HG03565 (cell line): ENCODE data around the gene TBX1.
"Not testable (repeated sequence)": the region's sequence is repeated elsewhere in the genome, so short reads cannot be mapped to it uniquely, and the experiment has no call there.

Source experiments
- ATAC-seq: cut with Tn5 transposase; IDR thresholded peaks from one replicate; pipeline ENCODE4 v1.9.1; 2021; ENCODE audit warnings: mild to moderate bottlenecking, moderate library complexity; ENCODE audit not compliant: unreplicated experiment

TBX1 gene

DNA sequence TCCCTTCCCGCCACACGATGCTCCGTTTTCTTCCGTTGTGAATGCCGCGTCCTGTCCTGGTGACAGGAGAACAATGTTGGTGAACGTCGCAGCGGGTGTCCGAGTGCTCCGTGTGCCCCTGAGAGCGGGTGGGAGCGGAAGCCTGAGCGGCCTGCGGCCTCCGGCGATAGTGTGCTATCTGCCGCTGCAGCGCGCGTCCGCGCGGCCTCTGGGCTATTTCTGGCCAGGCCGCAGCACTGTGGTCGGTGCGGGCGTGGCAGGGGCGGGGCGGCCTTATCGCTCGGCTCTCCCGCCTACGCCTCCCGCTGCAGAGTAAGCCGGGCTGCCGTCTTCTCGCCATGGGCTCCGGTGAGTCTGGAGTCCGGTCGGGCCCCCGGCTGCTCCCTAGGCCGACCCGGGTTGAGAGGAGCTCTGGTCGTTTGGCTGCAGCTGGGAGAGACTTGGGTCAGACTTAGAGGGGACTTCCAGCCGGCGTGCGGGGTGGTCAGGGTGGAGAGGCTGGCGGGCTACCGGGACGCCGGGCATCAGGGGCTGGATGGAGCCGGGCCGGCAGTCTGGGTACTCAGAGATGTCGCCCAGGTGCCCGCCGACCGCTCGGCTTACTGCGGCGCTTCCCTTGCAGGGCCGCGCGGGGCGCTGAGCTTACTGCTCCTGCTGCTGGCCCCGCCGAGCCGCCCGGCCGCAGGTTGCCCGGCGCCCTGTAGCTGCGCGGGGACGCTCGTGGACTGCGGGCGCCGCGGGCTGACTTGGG, 37.2 kb upstream of the TBX1 start, which contains the start of gene GP1BB:
Gene GP1BB, plus strand, starts transcription at position 308 of the 751 bp plus-strand sequence. Its CDS starts 31 bp downstream, at position 339.
- no peak for ATAC-seq

GRCh38 chr22:19723983-19724827, 36.4 kb upstream of the TBX1 start:
- ATAC-seq: no peak

GRCh38 chr22:19724927-19725661, 35.5 kb upstream of the TBX1 start:
- ATAC-seq: no peak

DNA sequence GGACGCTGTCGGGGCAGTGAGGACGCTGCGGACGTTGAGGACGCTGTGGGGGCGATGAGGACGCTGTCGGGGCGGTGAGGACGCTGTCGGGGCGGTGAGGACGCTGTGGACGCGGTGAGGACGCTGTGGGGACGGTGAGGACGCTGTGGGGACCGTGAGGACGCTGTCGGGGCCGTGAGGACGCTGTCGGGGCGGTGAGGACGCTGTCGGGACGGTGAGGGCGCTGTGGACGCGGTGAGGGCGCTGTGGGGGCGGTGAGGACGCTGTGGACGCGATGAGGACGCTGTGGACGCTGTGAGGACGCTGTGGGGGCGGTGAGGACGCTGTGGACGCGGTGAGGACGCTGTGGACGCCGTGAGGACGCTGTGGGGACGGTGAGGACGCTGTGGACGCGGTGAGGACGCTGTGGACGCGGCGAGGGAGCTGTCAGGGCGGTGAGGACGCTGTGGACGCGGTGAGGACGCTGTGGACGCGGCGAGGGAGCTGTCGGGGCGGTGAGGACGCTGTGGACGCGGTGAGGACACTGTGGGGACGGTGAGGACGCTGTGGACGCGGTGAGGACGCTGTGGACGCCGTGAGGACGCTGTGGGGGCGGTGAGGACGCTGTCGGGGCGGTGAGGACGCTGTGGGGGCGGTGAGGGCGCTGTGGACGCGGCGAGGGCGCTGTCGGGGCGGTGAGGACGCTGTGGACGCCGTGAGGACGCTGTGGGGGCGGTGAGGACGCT, 34.4 kb upstream of the TBX1 start:
- ATAC-seq: not testable (repeated sequence)

GRCh38 chr22:19727310-19728150, 33.0 kb upstream of the TBX1 start:
- ATAC-seq: no peak

GRCh38 chr22:19728271-19728670, 32.3 kb upstream of the TBX1 start:
- ATAC-seq: no peak

- ATAC-seq: no peak
Observed at GRCh38 chr22:19728836-19729235, 31.7 kb upstream of the TBX1 start.

DNA sequence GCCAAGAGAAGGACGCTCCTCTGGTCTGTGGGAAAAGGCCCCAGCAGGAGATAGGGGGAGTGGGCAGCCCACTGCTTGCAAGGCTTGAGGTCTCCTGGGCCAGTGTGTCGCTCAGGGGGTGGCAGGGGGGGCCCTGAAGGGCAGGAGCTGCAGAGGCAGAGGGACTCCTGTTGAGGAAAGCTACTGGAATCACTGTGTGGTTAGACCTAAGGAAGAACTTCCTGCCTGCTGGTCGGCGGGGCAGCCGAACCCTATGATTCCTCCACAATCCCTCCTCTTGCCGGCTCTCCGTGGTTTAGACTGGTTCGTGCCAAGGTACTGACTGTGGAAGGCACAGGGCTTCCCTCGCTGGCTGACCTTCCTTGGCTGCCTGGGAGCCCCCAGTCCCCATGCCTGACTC, 31.1 kb upstream of the TBX1 start:
- ATAC-seq: no peak

- no peak for ATAC-seq
Observed at GRCh38 chr22:19730198-19730597, 30.4 kb upstream of the TBX1 start.

DNA sequence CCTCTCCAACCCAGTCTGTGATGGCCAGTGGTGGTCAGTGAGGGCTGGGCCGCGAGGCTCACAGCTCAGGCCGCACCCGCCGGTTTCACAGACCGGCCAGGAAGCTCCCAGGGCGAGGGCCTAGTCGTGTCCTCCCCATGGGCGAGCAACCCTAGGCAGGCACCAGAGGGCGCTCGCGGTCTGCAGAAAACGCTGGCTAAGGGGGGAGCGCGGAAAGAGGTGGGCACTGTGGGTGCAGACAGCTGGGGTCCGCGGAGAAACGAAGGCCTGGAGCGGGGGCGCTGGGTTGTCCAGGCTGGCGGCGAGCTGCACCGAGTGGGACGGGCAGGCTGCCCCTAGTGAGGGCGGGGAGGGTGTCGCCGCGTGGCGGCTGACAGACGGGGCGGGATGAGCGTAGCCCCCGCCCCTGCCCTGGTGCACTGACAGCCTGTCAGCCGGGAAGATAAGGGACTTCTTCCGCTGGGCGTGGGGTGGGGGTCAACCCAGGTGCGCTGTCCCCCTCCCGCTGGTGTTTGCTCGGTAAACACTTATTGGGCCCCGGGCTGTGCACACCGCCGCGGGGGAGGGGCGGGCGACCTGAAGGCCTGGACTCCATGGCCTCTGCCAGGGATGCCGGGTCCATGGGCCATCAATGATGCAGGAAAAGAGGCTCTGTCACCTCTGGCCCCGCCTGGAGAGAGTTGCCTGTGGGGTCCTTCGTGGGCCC, 29.8 kb upstream of the TBX1 start:
- no peak for ATAC-seq

GRCh38 chr22:19731361-19732135, 29.0 kb upstream of the TBX1 start:
- ATAC-seq: no peak

DNA sequence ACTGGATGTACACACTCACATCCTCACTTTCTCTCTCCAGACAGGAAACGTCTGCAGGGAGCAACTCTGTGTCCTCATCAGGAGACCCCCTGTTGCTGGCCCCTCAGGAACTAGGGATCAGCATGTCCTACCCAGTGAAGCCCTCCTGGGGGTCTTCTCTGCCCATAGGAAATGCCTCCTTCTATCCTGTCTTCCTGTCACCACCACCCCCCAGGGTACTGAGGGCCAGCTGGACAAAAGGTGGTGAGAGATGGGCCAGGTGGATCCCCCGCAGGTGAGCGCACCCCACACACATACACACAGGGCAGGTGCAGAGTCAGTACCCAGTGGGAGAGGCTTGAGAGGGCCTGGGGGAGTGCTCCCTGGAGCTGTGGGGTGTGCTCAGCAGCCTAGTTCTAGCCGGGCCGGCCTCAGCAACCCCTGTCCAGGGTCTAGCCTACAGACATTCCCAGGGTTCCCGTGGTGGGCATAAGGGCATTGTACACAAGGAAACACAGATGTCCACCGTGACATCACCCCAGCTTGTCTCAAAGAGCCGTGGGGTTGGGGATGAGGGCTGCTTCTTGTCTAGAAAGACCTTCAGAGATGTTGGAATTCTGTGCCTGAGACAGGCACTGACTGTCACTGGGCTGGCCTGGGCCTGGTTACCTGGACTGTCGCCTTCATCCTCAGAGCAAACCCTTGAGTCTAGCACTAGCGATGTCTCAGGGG, 28.0 kb upstream of the TBX1 start:
- ATAC-seq: no peak

DNA sequence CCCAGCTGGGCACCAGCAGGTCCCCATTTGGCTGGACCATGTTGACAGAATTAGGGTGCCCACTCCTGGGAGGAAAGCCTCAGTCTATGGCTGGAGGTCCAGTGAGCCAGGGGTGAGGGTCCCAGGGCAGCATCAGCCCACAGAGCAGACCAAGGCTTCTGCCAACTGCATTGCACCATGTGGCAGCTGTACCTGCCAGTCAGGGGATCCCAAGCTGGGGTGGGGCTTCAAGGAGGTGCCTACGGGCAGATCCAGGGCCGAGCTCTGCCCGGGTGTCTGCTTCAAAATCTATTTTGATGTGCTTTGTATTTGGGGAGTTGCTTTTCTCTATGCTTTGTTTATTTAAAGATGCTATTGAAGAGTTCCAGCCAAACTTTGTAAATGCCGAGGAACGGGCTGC, 26.8 kb upstream of the TBX1 start:
- ATAC-seq: no peak

DNA sequence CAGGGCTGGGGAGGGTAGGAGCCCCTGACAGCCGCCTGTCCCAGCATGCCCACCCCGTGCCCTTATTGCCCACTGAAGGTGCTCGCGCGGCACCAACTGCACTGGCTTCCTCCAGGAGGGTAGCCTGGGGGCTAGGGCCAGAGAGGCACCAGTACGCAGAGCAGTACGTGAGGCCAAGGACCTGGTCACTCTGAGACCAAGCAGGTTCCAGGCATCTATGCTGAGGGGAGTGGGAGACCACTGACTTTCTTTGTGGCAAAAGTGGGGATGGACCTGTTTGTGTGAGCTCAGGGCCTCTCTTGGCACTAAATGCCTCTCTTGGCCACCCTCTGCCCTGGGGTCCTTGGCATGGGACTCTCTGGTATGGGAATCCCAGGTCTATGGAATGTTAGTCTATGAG, 26.4 kb upstream of the TBX1 start:
- no peak for ATAC-seq

GRCh38 chr22:19734837-19735382, 25.7 kb upstream of the TBX1 start:
- no peak for ATAC-seq

- ATAC-seq: no peak
Observed at GRCh38 chr22:19735665-19736510, 24.7 kb upstream of the TBX1 start.
